Natural killer cell (primary cell): ENCODE data around the gene WBP2. TPM values are rescaled to one million over a fixed set of nuclear protein-coding genes. Genes with fewer than 3 reads are reported as not detected.

Experiments used
- ATAC-seq, 3 donors: fragments of 150-1000 bp in 2 of 3; fragments of 200-7000 bp in 1 of 3; cut with Tn5 transposase; 1 replicate in 1 of 3; 2 replicates in 2 of 3; pipeline ENCODE4 v1.10.0; 2021; ENCODE audit warnings: mild to moderate bottlenecking in 2 of 3, moderate library complexity in 2 of 3
- DNase-seq, 2 donors: peaks; one replicate each; pipeline versions ENCODE4 v3.0.0 to v3.0.0-alpha.2; 2013 to 2021; ENCODE audit warnings: mixed read lengths in 1 of 2
- H3K27ac ChIP-seq: one replicate; pipeline ENCODE4 v1.5.1; 2013; ENCODE audit warnings: mild to moderate bottlenecking, low read length
- H3K27me3 ChIP-seq: one replicate; pipeline ENCODE4 v1.6.1; 2013; ENCODE audit warnings: low read length; ENCODE audit not compliant: control insufficient read depth, insufficient read depth
- H3K36me3 ChIP-seq: one replicate; pipeline ENCODE4 v1.6.1; 2013; ENCODE audit warnings: low read length; ENCODE audit not compliant: control insufficient read depth, insufficient read depth
- H3K4me1 ChIP-seq: one replicate; pipeline ENCODE4 v1.6.1; 2013; ENCODE audit warnings: low read length; ENCODE audit not compliant: control insufficient read depth, insufficient read depth
- H3K4me3 ChIP-seq: one replicate; pipeline ENCODE4 v1.5.1; 2013; ENCODE audit warnings: low read length
- H3K9me3 ChIP-seq: one replicate; pipeline ENCODE4 v1.6.1; 2013; ENCODE audit warnings: low read length; ENCODE audit not compliant: control insufficient read depth, insufficient read depth
- H3K27ac Mint-ChIP-seq, 2 donors: one replicate each; pipeline ENCODE4 v1.8.0; 2022; ENCODE audit warnings: mild to moderate bottlenecking in 2 of 2, mixed read lengths in 2 of 2, moderate library complexity in 1 of 2
- H3K27me3 Mint-ChIP-seq, 2 donors: one replicate each; pipeline ENCODE4 v1.8.0; 2022; ENCODE audit warnings: low read depth in 2 of 2, mixed read lengths in 2 of 2
- H3K36me3 Mint-ChIP-seq: one replicate; pipeline ENCODE4 v1.8.0; 2022; ENCODE audit warnings: mixed read lengths
- H3K4me1 Mint-ChIP-seq, 2 donors: one replicate each; pipeline ENCODE4 v1.8.0; 2022; ENCODE audit warnings: mixed read lengths in 2 of 2
- H3K4me3 Mint-ChIP-seq: one replicate; pipeline ENCODE4 v1.8.0; 2022; ENCODE audit warnings: mild to moderate bottlenecking, moderate library complexity, mixed read lengths
- H3K9me3 Mint-ChIP-seq, 2 donors: one replicate each; pipeline ENCODE4 v1.8.0; 2022; ENCODE audit warnings: mixed read lengths in 2 of 2
- CTCF ChIP-seq: fragments of 200-600 bp; IDR thresholded peaks from one replicate; pipeline ENCODE4 v1.8.0; 2022; ENCODE audit warnings: antibody characterized with exemption
- WGBS: methylation state at CpG from one replicate; pipeline ENCODE4 v1.1.7; 2013; ENCODE audit warnings: missing lambda C conversion rate; ENCODE audit not compliant: insufficient coverage; 5-methylcytosine and 5-hydroxymethylcytosine counted together
- intact Hi-C: fragments of 100-400 bp; cut with micrococcal nuclease; formaldehyde crosslinking; loops from one replicate; pipeline ENCODE4 v1.14.2; 2022
- total RNA-seq, 4 donors: library from RNA; stranded (reverse); fragments of 120-200 nt in 1 of 4; gene quantifications; one replicate each; pipeline versions ENCODE4 v1.2.3 to v1.2.4, GENCODE V29; 2013 to 2022

WBP2 gene
- total RNA-seq, 3 donors from 2014 or later (not counting 1 experiment from before 2014, with no cell fraction given): 81.1 to 106 (median 95.2) TPM

DNA sequence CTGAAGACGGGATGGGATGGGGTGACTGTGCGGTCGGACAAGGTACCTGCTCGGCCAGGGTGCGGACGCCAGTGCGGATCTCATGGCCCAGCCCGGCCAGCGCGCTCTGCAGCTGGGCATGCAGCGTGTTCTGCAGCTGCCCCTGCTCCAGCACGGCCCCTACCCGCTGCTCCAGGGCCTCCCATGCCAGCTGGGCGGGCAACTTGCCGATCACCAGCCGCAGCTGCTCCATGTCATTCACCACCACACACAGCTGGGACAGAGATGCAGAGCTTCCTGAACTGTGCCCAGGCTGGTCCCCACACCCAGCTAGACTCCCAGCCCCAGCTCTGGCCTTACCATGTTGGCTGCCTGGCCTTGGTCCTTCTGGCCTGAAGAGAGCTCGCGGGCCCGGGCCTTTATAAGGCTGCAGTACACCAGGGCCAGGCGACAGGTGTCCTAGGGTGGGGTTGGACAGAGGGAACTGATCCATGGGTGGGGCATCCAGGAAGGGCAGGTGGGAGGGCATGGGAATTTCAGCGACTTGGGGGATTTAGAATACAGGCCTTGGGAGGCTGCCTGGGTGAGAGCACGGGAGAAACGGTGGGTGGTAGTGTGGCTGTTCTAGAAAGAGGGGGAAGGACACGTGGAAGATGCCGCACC, 20.7 kb downstream of the WBP2 start:
- H3K36me3 ChIP-seq: peaks cover 76% of the 10 kb centered on the region
- ATAC-seq (no peak), DNase-seq (no peak)
- intact Hi-C loops: no loop called here
- no peaks in the 10 kb centered on the region for H3K36me3 Mint-ChIP-seq
- TF ChIP-seq CTCF: no peak
- H3K4me1 Mint-ChIP-seq: peaks cover 23 to 42% of the 10 kb centered on the region in 2 donors
- peak overlapping the region; percentile 94 for H3K27ac ChIP-seq
- no peaks in the 10 kb centered on the region for H3K9me3 Mint-ChIP-seq
- H3K27me3 Mint-ChIP-seq: no peaks in the 10 kb centered on the region
- WGBS: 94% methylated on average over 25 of the region's 25 CpGs
- H3K4me3 Mint-ChIP-seq: no peak overlapping the region
- peak overlapping the region; percentile 97 to 99 for H3K27ac Mint-ChIP-seq
- peaks cover 43% of the 10 kb centered on the region for H3K4me1 ChIP-seq
- H3K27me3 ChIP-seq: no peaks in the 10 kb centered on the region
- no peak overlapping the region for H3K4me3 ChIP-seq
- H3K9me3 ChIP-seq: no peaks in the 10 kb centered on the region

DNA sequence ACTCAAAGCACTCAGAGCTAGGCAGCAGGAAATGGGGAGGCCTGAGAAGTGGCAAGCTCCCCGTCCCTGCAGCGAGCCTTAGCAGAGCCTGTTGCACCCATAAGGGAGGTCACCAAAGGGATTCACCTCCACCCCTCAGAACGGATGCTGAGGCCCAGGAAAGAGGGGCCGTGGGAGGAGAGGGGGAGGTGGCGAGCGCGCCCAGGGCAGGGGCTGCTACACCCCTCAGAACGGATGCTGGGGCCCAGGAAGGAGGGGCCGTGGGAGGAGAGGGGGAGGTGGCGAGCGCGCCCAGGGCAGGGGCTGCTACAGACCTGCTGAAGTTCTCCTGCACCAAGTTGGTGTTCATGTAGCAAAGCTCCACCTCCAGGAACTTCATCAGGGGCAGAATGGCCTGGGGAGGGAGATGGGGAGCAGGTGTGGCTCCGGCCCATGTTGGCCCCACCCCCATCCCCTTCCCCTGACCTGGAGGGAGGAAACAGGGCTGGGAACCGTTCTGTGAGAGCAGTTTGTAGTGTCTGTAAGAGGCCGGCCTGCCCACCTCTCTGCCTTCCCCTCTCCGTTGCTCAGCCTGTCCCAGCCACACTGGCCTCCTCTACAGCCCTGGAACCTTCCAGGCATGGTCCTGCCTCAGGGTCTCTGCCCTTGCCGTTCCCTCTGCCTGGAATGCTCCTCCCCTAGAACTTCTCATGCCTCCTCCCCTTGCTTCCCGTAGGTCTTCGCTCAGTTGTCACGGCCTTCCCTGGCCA, 22.3 kb downstream of the WBP2 start:
- no peaks in the 10 kb centered on the region for H3K27me3 Mint-ChIP-seq

GRCh38 chr17:75832164-75832651, 22.9 kb downstream of the WBP2 start:
- peak overlapping the region; percentile 18 for H3K4me3 ChIP-seq
- intact Hi-C loops: loop anchor here (1.0 kb wide), 1 partner anchor 48 kb away; the partner anchor contains the start of gene UNK

More for the DNA sequence above, 22.3 kb downstream of the WBP2 start:
- Mint-ChIP-seq H3K4me3 (peak overlapping the region; percentile 85), H3K36me3 (no peaks in the 10 kb centered on the region), H3K27ac (peak overlapping the region; percentile 97 to 99), H3K4me1 (peaks cover 23 to 46% of the 10 kb centered on the region in 2 donors), H3K9me3 (no peaks in the 10 kb centered on the region)
- H3K9me3 ChIP-seq: no peaks in the 10 kb centered on the region
- 23% methylated on average over 17 of the region's 20 CpGs for WGBS
- peak overlapping the region; percentile 18 for H3K4me3 ChIP-seq
- no peak for TF ChIP-seq CTCF
- peaks cover 52% of the 10 kb centered on the region for H3K4me1 ChIP-seq
- peak overlapping the region; percentile 94 for H3K27ac ChIP-seq
- no peaks in the 10 kb centered on the region for H3K27me3 ChIP-seq
- DNase-seq: peak in 1 of 2 donors; percentile 54
- intact Hi-C loops: loop anchor here (1.0 kb wide), 1 partner anchor 49 kb away; the partner anchor contains the start of gene UNK
- peaks cover 76% of the 10 kb centered on the region for H3K36me3 ChIP-seq
- peak; percentile 14 to 46 (median 16) for ATAC-seq

More at GRCh38 chr17:75832164-75832651, 22.9 kb downstream of the WBP2 start:
- no peak for TF ChIP-seq CTCF
- H3K36me3 Mint-ChIP-seq: no peaks in the 10 kb centered on the region
- H3K9me3 ChIP-seq: no peaks in the 10 kb centered on the region
- ATAC-seq (peak; percentile 68 to 87 (median 68)), DNase-seq (peak; percentile 71 to 84)
- no peaks in the 10 kb centered on the region for H3K27me3 Mint-ChIP-seq
- H3K4me3 Mint-ChIP-seq: peak overlapping the region; percentile 85
- peaks cover 23 to 48% of the 10 kb centered on the region in 2 donors for H3K4me1 Mint-ChIP-seq
- H3K27ac Mint-ChIP-seq: peak overlapping the region; percentile 97 to 99
- peaks cover 73% of the 10 kb centered on the region for H3K36me3 ChIP-seq
- H3K27me3 ChIP-seq: no peaks in the 10 kb centered on the region
- H3K4me1 ChIP-seq: peaks cover 59% of the 10 kb centered on the region
- no peaks in the 10 kb centered on the region for H3K9me3 Mint-ChIP-seq
- peak overlapping the region; percentile 94 for H3K27ac ChIP-seq
- WGBS: 44% methylated on average over 10 of the region's 10 CpGs
